ENCODE data around the gene FXR1. TPM values are rescaled to one million over a fixed set of nuclear protein-coding genes. Genes with fewer than 3 reads are reported as not detected.

Gene FXR1
- total RNA-seq, 1 experiment from 2014 or later, result 288 TPM

DNA sequence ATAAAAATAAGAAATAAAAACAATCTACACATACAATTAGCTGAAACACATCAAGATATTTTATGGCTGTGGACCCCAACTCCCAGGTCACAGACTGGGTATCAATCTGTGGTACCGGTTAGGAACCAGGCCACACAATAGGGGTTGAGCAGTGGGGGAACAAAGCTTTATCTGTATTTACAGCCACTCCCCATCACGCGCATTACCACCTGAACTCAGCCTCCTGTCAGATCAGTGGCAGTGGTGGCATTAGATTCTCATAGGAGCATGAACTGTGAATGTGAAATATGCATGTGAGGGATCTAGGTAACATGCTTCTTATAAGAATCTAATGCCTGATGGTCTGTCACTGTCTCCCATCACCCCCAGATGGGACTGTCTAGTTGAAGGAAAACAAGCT is 94.8 kb downstream of the FXR1 start:
- CTCF ChIA-PET, result no interaction called here
- H3K9me2 ChIP-seq (ENCODE audit: insufficient read depth), result no peaks in the 10 kb centered on the region
- H3F3A ChIP-seq (ENCODE audit: insufficient read depth, low read depth), result no peaks in the 10 kb centered on the region
- no peak overlapping the region for H2AFZ ChIP-seq
- H3K27me3 ChIP-seq (ENCODE audit: insufficient read depth, low read depth), result no peaks in the 10 kb centered on the region
- 0 out of 2 replicates have a peak, but pooled peaks cover 5% of the 10 kb centered on the region for H3K9me3 ChIP-seq (ENCODE audit: insufficient read depth, low read depth)
- POLR2A ChIA-PET (ENCODE audit: unreplicated experiment), result no interaction called here
- H3K27ac ChIP-seq, result no peak overlapping the region
- TF ChIP-seq, protein P1, sequence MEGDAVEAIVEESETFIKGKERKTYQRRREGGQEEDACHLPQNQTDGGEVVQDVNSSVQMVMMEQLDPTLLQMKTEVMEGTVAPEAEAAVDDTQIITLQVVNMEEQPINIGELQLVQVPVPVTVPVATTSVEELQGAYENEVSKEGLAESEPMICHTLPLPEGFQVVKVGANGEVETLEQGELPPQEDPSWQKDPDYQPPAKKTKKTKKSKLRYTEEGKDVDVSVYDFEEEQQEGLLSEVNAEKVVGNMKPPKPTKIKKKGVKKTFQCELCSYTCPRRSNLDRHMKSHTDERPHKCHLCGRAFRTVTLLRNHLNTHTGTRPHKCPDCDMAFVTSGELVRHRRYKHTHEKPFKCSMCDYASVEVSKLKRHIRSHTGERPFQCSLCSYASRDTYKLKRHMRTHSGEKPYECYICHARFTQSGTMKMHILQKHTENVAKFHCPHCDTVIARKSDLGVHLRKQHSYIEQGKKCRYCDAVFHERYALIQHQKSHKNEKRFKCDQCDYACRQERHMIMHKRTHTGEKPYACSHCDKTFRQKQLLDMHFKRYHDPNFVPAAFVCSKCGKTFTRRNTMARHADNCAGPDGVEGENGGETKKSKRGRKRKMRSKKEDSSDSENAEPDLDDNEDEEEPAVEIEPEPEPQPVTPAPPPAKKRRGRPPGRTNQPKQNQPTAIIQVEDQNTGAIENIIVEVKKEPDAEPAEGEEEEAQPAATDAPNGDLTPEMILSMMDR (conservative IDR thresholded peaks at IDR 0.05), result no peak
- no peak for TF ChIP-seq EZH2 (IDR thresholded peaks at IDR 0.05; ENCODE audit: low read depth)
- intact Hi-C loops (cut with micrococcal nuclease; ENCODE audit: unreplicated experiment), result no loop called here
- no peaks in the 10 kb centered on the region for H4K20me1 ChIP-seq (ENCODE audit: insufficient read depth)
- no peak overlapping the region for H3K4me3 ChIP-seq
- DNase-seq, result no peak
- H3K79me2 ChIP-seq (ENCODE audit: low read depth), result no peaks in the 10 kb centered on the region
- no peaks in the 10 kb centered on the region for H3K4me1 ChIP-seq (replicated peaks; ENCODE audit: insufficient read depth)
- no TSS peak for BruUV-seq (replicated peaks)
- H3K36me3 ChIP-seq (ENCODE audit: low read depth), result no peaks in the 10 kb centered on the region
- H3K4me2 ChIP-seq, result no peak overlapping the region

DNA sequence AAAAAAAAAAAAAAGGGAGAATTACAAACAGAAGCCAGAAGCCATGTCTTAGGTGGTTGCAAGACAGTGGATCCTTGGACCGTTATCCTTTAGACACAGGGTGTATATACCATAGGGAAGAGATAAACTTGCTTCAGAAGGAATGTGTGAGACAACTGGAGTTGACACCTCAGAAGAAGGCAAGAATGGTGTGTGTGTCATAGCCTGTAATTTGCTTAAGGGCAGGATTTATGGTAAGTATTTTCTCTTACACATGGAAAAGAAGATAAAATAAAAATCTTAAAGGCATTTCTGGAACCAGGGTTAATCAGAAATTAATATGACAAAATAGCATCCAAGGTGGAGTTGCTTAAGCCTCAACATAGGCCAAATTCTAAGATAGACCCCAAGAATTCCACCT is 96.3 kb downstream of the FXR1 start:
- intact Hi-C loops (cut with micrococcal nuclease; ENCODE audit: unreplicated experiment), result no loop called here
- CTCF ChIA-PET, result no interaction called here
- Histone ChIP-seq H3K4me1 (replicated peaks; ENCODE audit: insufficient read depth) (no peaks in the 10 kb centered on the region), H3K36me3 (ENCODE audit: low read depth) (no peaks in the 10 kb centered on the region), H3K27ac (no peak overlapping the region), H3K27me3 (ENCODE audit: insufficient read depth, low read depth) (no peaks in the 10 kb centered on the region), H3K79me2 (ENCODE audit: low read depth) (no peaks in the 10 kb centered on the region), H2AFZ (no peak overlapping the region), H3K9me2 (ENCODE audit: insufficient read depth) (peaks cover 4% of the 10 kb centered on the region; the same call in 1 of the 2 replicates), H3F3A (ENCODE audit: insufficient read depth, low read depth) (no peaks in the 10 kb centered on the region), H4K20me1 (ENCODE audit: insufficient read depth) (no peaks in the 10 kb centered on the region), H3K4me3 (no peak overlapping the region), H3K9me3 (ENCODE audit: insufficient read depth, low read depth) (no peaks in the 10 kb centered on the region), H3K4me2 (no peak overlapping the region)
- POLR2A ChIA-PET (ENCODE audit: unreplicated experiment), result no interaction called here
- TF ChIP-seq EZH2 (IDR thresholded peaks at IDR 0.05; ENCODE audit: low read depth), result no peak
- TF ChIP-seq, protein P1 (conservative IDR thresholded peaks at IDR 0.05), result no peak
- DNase-seq, result no peak
- no TSS peak for BruUV-seq (replicated peaks)

DNA sequence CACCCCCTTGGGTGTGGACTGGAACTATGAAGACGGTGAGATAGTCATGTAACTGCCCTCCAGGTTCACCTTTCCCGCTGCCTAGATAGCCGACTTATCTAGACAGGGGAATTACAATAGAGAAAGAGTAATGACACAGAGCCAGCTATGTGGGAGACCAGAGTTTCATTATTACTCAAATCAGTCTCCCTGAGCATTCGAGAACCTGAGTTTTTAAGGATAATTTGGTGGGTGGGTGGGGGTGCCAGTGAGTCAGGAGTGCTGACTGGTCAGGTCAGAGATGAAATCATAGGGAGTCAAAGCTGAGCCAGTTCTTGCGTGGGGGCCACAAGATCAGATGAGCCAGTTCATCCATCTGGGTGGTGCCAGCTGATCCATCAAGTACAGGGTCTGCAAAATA is 96.8 kb downstream of the FXR1 start:
- H3K9me3 ChIP-seq (ENCODE audit: insufficient read depth, low read depth), result no peaks in the 10 kb centered on the region
- no peaks in the 10 kb centered on the region for H3F3A ChIP-seq (ENCODE audit: insufficient read depth, low read depth)
- no peaks in the 10 kb centered on the region for H3K79me2 ChIP-seq (ENCODE audit: low read depth)
- peaks cover 4% of the 10 kb centered on the region; the same call in 1 of the 2 replicates for H3K9me2 ChIP-seq (ENCODE audit: insufficient read depth)
- DNase-seq, result no peak
- no peak overlapping the region for H2AFZ ChIP-seq
- H3K4me1 ChIP-seq (replicated peaks; ENCODE audit: insufficient read depth), result no peaks in the 10 kb centered on the region
- no peak overlapping the region for H3K27ac ChIP-seq
- no peak overlapping the region for H3K4me2 ChIP-seq
- H3K4me3 ChIP-seq, result no peak overlapping the region
- H3K36me3 ChIP-seq (ENCODE audit: low read depth), result no peaks in the 10 kb centered on the region
- ChIA-PET CTCF (no interaction called here), POLR2A (ENCODE audit: unreplicated experiment) (no interaction called here)
- BruUV-seq (replicated peaks), result no TSS peak
- intact Hi-C loops (cut with micrococcal nuclease; ENCODE audit: unreplicated experiment), result no loop called here
- H4K20me1 ChIP-seq (ENCODE audit: insufficient read depth), result no peaks in the 10 kb centered on the region
- H3K27me3 ChIP-seq (ENCODE audit: insufficient read depth, low read depth), result no peaks in the 10 kb centered on the region
- TF ChIP-seq, protein P1 (conservative IDR thresholded peaks at IDR 0.05), result no peak
- TF ChIP-seq EZH2 (IDR thresholded peaks at IDR 0.05; ENCODE audit: low read depth), result no peak

All from PC-9 (cell line).